Amniotic epithelial cell (primary cell): ENCODE data around the gene COL11A2.
"Not testable (repeated sequence)": the region's sequence is repeated elsewhere in the genome, so short reads cannot be mapped to it uniquely, and the experiment has no call there.

Source experiments
- DNase-seq: peaks from one replicate; pipeline ENCODE4 v3.0.0-alpha.2; 2010; ENCODE audit warnings: low read depth

COL11A2 gene

GRCh38 chr6:33192105-33192646 lies at the start of gene COL11A2:
Gene COL11A2 (minus strand): TSS chr6:33192467. CDS start chr6:33192240, 227 bp downstream.
- DNase-seq: no peak

- no peak for DNase-seq
Observed at GRCh38 chr6:33241968-33242367, 49.7 kb upstream of the COL11A2 start.

GRCh38 chr6:33237741-33238140 lies 45.5 kb upstream of the COL11A2 start:
- DNase-seq: peak; percentile 18

- no peak for DNase-seq
Observed at GRCh38 chr6:33236852-33237251, 44.6 kb upstream of the COL11A2 start.

- no peak for DNase-seq
Observed at GRCh38 chr6:33236328-33236727, 44.1 kb upstream of the COL11A2 start.

- no peak for DNase-seq
Observed at GRCh38 chr6:33235221-33235634, 43.0 kb upstream of the COL11A2 start.

GRCh38 chr6:33226503-33227120 lies 34.3 kb upstream of the COL11A2 start:
- not testable (repeated sequence) for DNase-seq

- DNase-seq: no peak
Observed at GRCh38 chr6:33217681-33218080, 25.4 kb upstream of the COL11A2 start.

- no peak for DNase-seq
Observed at GRCh38 chr6:33217246-33217645, 25.0 kb upstream of the COL11A2 start.

GRCh38 chr6:33216117-33216649 lies 23.9 kb upstream of the COL11A2 start:
- DNase-seq: no peak

GRCh38 chr6:33215271-33216116 lies 23.2 kb upstream of the COL11A2 start:
- DNase-seq: no peak

GRCh38 chr6:33213989-33214335 lies 21.7 kb upstream of the COL11A2 start:
- DNase-seq: no peak

- no peak for DNase-seq
Observed at GRCh38 chr6:33213166-33213988, 21.1 kb upstream of the COL11A2 start.

GRCh38 chr6:33212857-33213165 lies 20.5 kb upstream of the COL11A2 start:
- no peak for DNase-seq

- DNase-seq: no peak
Observed at GRCh38 chr6:33211666-33212422, 19.6 kb upstream of the COL11A2 start.

- no peak for DNase-seq
Observed at GRCh38 chr6:33211136-33211535, 18.9 kb upstream of the COL11A2 start.

GRCh38 chr6:33209856-33210255 lies 17.6 kb upstream of the COL11A2 start:
- no peak for DNase-seq

GRCh38 chr6:33208091-33208967 lies 16.1 kb upstream of the COL11A2 start, which contains the start of gene RING1:
Gene RING1 (plus strand): TSS chr6:33208500. CDS start chr6:33208823, 323 bp downstream.
- peak; percentile 69 for DNase-seq

- peak; percentile 36 for DNase-seq
Observed at GRCh38 chr6:33207552-33208090, 15.4 kb upstream of the COL11A2 start.
